MG63 (cell line): ENCODE results near the gene KCNJ18. TPM values are rescaled to one million over a fixed set of nuclear protein-coding genes. Genes with fewer than 3 reads are reported as not detected.
"Not testable (repeated sequence)": the region's sequence is repeated elsewhere in the genome, so short reads cannot be mapped to it uniquely, and the experiment has no call there.

ENCODE experiments used
- DNase-seq: peaks from one replicate; pipeline ENCODE4 v3.0.0-alpha.2; 2020
- H3K27me3 ChIP-seq: fragments of 250-450 bp; sonication (Bioruptor Pico); 2 replicates; pipeline ENCODE4 v1.5.1; 2020; ENCODE audit warnings: mild to moderate bottlenecking, moderate library complexity
- H3K36me3 ChIP-seq: fragments of 250-450 bp; sonication (Bioruptor Pico); 2 replicates; pipeline ENCODE4 v1.5.1; 2020; ENCODE audit warnings: mild to moderate bottlenecking, moderate library complexity
- H3K4me3 ChIP-seq: fragments of 250-450 bp; sonication (Bioruptor Pico); 2 replicates; pipeline ENCODE4 v1.5.1; 2020; ENCODE audit warnings: mild to moderate bottlenecking, moderate library complexity
- H3K9me3 ChIP-seq: fragments of 250-450 bp; sonication (Bioruptor Pico); 2 replicates; pipeline ENCODE4 v1.5.1; 2020; ENCODE audit warnings: mild to moderate bottlenecking, moderate library complexity
- total RNA-seq: library from RNA; depleted of rRNA; stranded (reverse); fragments of >200 nt; shearing (Covaris generic); gene quantifications from 2 replicates; pipeline ENCODE4 v1.2.3, GENCODE V29; 2014; ENCODE audit warnings: low replicate concordance

The KCNJ18 gene
- total RNA-seq, 1 experiment from 2014 or later: not detected

DNA sequence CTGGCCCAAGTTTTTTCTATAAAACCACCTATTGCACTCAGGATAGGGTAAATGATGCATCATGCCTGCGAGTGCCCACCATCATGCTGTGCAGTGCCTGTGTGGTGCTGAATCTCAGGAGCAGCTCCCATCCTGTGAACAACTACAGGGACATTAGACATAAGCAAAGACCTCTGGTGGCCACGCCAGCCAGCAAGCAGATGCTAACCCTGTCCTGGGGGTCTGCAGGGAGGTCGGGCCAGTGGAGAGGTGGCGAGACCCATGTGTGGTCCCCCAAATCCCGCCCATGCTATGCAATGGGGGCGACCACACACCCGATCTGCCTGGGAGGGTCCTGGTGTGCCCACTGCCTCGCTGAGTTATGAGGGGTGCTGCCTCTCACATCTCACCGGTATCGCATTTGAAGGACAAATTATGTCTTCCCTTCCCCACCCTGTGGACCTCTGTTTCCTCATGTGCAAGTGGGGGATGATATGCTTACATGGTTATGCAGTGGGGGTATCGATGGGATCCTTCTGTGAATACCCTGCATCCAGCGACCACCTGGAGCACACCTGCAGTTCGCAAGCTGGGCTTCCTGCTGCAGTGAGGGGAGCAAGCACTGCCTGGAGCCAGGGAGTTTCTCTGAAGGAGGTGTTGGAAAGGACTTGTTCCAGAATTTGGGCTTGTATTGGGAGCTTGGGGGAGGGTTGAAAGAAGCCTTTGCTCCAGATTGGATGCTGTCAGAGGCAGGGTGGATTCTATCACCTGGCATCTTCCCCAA, 23.4 kb upstream of the KCNJ18 start:
- not testable (repeated sequence) for DNase-seq, H3K36me3 ChIP-seq, H3K9me3 ChIP-seq, H3K4me3 ChIP-seq, H3K27me3 ChIP-seq

DNA sequence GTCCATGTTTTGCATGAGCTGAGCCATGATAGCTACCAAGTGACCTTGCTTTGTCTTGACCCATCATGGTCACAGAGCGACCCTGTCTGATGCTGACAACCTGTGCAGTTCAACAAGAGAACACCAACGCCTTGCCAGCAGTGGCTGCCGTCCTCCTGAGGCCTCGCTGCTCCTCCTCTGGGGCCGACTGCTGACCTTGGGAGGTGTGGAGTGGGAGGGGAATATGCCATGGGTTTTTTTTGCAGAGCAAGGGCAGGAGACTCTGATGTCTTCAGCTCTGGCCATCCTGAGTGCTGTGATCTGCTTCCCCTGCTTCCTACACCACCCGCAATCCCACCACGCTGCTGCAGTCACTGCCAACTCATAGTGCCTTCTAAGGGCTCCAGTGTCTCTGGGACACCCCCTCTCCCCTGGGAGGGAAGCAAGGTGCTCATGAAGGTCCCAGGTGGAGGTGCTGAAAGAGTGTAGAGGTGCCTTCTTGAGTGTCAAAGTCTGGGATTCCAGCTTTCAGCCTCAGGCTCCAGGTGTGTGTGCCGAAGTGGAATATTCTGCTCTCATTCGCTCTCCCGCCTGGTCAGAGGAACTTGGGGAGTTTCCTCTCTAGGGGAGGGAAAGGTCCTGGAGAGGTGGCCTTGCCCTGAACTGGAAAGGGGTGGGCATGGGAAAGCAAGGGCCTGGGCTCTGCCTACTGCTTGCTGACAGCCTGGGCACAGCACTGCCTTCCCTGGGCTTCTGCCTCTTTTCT, 22.5 kb upstream of the KCNJ18 start:
- H3K9me3 ChIP-seq, DNase-seq, H3K36me3 ChIP-seq: not testable (repeated sequence)

DNA sequence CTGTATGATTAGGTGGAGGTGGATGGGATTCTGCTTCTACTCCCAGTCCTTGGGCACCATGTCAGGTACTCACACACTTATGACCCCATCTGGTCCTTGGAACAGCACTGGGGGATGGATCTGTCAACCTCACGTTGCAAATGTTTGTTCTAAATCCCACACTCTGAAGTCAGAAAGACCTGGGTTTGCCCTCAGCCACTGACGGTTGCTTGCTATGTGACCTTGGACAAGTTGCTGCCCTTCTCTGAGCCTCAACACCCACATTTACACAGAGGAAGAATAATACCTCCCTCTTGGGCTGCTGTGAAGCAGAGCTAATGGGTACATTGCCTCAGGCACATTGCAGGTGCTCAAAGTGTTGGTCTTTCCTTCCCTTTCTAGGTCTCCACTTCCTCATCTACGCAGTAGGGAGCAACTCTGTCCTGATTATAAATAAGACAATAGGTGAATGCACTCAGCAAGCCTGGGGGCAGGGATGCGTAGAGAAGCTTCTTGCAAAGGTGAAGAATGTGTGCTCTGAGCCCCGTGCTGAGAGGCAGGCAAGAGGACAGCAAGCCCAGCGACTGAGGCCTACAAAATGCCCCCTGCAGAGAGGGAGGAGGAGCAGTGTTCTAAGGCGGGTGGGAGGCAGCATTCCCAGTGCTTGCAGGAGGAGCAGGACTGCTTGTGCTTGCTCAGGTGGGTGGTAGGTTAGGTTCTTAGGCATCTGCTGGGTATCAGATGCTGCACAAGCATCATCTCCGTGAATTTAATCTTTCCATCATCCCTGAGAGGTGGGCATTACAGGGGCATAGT, 21.8 kb upstream of the KCNJ18 start:
- not testable (repeated sequence) for H3K27me3 ChIP-seq, H3K36me3 ChIP-seq, DNase-seq, H3K9me3 ChIP-seq, H3K4me3 ChIP-seq

More for the DNA sequence above, 22.5 kb upstream of the KCNJ18 start:
- H3K4me3 ChIP-seq, H3K27me3 ChIP-seq: not testable (repeated sequence)

DNA sequence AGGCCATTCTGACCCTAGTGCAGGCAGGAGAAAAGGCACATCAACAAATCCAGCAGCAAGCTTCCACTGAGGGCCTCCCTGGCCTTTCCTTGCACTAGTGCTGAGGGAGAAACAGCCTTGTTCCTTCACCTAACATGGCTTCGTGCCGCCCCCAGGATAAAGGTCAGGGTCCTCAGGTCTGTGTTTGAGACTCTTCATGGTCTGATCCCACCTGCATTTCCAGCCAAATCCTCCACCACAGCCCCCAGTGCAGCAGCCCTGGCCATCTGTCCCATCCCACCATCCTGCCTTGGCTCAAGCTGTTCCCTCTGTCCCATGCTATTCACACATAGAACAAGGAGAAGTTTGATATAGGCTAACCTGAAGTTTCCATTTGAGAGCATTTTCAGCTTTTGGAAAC, 20.9 kb upstream of the KCNJ18 start:
- H3K9me3 ChIP-seq, DNase-seq, H3K36me3 ChIP-seq, H3K27me3 ChIP-seq, H3K4me3 ChIP-seq: not testable (repeated sequence)

DNA sequence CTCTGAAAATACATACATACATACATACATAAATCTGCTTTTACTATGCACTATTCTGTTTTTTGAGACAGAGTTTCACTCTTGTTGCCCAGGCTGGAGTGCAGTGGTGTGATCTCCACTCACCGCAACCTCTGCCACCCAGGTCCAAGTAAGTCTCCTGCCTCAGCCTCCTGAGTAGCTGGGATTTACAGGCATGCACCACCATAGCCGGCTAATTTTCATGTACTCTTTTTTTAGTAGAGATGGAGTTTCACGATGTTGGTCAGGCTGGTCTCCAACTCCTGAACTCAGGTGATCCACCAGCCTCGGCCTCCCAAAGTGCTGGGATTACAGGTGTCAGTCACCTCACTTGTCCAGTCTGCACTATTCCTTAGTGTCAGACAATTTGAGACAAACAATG, 20.5 kb upstream of the KCNJ18 start:
- not testable (repeated sequence) for H3K4me3 ChIP-seq, H3K9me3 ChIP-seq, DNase-seq, H3K36me3 ChIP-seq, H3K27me3 ChIP-seq

DNA sequence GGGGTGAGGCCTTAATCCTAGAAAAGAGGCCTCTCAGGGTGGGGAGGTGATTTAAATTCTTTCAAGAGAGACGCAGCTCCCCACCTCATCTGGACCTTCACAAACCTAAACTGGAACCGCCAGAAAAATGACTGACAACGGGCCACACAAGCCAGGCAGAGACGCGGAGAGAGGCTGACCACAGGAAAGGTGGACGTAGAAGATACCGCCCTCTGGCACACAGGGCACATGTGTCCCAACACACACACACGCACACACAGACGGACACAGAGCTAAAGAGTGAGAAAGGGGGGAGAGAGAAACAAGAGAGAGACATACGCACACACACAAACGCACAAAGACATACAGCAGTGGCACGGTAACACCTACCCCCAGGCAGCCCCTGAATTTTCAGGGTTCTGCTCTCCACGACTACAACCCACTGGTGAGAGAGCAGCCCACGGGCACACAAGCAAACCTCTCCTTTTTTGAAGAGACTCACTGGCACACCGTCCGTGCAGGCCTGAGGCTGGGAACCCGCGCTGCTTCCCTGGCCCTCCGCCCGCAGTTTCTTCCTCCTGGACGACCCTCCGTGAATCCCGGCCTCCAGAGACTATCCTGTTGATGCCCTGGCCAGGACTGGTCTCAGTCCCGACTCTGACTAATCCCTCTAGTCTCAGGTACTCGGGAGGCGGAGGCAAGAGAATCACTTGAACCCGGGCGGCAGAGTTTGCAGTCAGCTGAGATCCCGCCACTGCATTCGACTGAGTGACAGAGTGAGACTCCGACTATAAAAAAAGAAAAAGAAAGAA, 18.7 kb upstream of the KCNJ18 start:
- H3K9me3 ChIP-seq, H3K4me3 ChIP-seq, H3K36me3 ChIP-seq, H3K27me3 ChIP-seq, DNase-seq: not testable (repeated sequence)

DNA sequence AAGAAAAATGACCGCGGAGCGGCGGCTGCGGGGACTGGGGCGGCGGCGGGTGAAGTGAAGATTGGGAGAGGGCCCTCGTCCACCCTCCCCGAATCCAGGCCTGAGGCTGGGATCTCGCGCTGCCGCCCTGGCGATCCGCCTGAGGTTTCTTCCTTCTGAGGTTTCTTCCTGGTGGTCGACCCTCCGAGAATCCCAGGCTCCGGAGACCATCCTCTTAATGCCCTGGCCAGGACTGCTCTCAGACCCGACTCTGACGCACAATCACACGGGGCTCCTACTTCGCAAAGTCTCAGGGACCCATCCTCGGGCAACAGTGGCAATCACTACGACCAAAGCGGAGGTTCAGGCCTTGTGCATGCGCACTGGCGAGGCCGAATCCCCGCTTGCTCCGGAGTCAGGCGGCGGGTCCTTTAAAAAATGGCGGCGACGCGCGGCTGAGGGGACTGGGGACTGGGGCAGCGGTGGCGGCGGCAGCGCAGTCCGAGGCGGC, 18.0 kb upstream of the KCNJ18 start:
- H3K27me3 ChIP-seq: no peaks in the 10 kb centered on the region
- H3K36me3 ChIP-seq: no peaks in the 10 kb centered on the region
- no peak for DNase-seq
- no peak overlapping the region for H3K4me3 ChIP-seq
- no peaks in the 10 kb centered on the region for H3K9me3 ChIP-seq

DNA sequence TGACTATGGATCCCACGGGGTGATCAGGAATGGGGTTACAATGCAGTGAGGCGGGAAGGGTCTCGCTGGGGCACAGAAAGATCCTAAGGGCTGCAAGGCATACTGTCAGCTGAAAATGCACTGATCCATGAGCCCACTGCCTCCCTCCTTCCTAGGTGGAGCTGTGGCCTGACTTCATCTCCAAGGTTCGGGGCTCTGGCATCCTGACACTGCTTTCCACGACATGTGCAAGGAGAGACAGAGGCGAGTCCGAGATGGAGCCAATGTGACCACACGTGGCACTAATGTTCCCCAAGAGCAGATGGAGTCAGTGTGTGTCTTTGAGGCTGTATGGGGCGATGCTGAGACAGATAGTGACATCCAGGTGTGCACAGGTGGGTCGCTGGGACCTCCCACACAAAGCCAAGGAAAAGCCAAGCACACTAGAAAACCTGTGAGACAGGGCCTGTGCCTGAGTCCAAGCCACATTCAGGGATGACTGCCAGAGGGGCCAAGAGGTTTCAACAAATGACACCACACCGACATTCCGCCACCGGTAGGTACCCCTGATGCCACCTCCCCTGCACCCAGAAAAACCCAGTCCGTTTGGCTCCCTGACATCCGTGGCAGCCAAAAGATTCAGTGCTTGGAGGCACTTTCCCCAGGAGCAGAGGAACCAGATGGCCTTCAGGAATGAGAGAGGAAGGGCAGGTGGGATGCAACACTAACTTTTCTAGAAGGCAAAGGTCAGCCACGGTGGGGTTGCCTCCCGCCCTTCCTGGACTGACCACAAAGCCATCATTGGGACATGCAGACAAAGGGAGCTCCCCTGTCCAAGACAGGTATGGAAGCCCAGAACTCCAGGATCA, 17.2 kb upstream of the KCNJ18 start:
- H3K27me3 ChIP-seq, DNase-seq: not testable (repeated sequence)

DNA sequence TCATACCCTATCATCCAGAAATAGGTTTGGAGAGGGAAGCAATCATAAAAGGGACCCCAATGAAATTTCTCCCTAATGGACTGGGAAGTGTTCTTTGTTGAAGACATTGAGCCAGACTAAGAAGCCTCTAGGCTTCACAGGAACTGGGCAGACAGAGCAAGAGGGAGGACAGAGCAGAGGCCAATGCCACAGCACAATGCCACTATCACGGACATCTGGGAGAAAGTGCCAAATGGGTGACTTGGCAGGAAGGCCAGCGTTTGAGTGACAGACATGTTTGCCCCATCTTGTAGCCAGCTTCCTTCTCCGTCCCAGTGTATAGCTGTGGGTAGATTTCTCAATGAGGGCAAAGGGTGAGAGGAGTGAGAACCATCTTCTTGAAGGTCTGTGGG, 16.6 kb upstream of the KCNJ18 start:
- not testable (repeated sequence) for H3K4me3 ChIP-seq, H3K9me3 ChIP-seq, H3K36me3 ChIP-seq, DNase-seq, H3K27me3 ChIP-seq

More for the DNA sequence above, 17.2 kb upstream of the KCNJ18 start:
- H3K4me3 ChIP-seq, H3K36me3 ChIP-seq, H3K9me3 ChIP-seq: not testable (repeated sequence)

DNA sequence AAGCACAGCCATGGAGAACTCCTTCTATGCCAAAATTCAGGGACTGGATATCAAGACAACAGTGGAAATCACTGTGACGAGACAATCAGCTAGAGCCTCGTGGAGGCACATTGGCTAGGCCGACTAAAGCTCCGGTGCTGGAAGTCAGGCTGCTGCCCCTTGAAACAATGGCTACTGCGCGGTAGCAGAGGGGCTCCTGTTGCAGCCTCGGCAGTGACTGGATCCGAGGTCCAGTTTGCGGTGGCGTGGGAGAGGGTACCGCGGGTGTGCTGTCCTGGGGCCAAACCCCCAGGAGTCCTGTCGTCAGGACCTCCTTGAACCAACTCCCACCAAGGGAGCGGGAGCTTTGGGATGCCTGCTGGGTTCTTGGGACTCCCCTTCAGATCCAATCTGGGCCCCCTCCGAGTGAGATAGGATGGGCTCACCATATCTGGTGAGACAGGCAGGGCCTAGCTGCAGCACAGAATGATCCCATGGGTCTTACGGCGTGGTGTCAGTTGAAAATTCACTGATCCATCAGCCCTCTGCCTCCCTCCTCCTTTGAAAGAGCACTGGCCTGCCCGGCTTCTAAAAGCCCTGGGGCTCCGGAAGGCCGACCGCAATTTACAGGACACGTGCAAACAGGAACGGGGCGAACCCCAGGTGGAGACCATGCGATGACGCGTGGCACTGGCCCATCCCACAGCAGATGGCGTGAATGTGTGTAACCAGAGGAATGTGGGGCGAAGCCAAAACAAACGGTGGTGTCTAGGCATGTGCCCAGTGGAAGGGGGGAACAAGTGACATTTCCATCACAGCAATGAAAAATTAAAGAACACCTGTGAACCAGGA, 15.8 kb upstream of the KCNJ18 start:
- Histone ChIP-seq H3K27me3 (no peaks in the 10 kb centered on the region), H3K4me3 (no peak overlapping the region), H3K9me3 (no peaks in the 10 kb centered on the region), H3K36me3 (no peaks in the 10 kb centered on the region)
- no peak for DNase-seq

DNA sequence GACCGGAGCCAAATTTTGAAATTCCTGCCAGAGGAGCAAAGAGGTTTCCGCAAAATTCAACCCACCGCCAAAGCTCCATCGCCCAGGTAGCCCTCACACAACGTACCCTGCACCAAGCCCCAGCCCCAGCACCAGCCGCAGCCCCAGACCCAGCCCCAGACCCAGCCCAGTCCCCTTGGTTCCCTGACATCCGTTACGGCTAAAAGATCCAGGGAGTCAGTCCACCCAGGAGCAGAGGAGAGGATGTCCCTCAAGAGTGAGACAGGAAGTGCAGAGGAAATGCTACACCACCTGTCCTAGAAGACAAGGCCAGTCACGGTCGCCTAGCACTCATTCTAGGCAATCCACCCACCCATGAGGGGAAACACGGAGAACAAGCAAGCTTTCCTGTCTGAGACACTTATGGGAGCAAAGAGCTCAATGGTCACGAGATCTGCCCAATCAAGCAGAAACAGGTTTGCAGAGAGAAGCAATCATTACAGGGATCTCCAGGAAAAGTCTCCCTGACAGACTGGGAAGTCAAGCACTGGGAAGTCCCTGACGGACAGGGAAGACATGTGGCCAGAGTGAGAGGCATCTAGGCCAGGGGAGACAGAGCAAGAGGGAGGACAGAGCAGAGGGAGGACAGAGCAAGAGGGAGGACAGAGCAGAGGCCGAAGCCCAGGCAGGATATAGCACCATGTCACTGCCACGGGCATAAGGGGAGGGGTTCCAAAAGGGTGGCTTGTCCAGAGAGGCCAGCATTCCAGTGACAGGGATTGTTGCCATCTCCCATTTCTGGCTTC, 15.0 kb upstream of the KCNJ18 start:
- no peak for DNase-seq
- Histone ChIP-seq H3K27me3 (no peaks in the 10 kb centered on the region), H3K36me3 (no peaks in the 10 kb centered on the region), H3K9me3 (no peaks in the 10 kb centered on the region), H3K4me3 (no peak overlapping the region)

DNA sequence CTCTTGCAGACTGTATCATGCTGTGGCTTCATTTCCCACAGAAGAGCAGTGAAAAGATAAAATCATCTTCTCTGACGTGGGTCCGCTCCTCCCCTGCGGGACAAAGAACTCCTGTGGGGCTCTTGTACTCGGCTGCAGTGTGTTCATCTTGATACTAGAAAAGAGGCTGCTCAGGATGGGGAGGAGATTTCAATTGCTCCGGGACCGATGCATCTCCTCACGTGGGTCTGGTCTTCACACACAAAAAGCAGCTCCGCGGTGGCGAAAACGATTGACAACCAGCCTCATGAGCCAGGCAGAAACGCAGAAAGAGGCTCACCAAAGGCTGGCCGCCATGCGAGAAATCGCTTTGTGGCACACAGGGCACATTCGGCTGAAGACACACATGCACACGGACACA, 14.4 kb upstream of the KCNJ18 start:
- no peaks in the 10 kb centered on the region for H3K27me3 ChIP-seq
- H3K4me3 ChIP-seq: no peak overlapping the region
- DNase-seq: no peak
- H3K36me3 ChIP-seq: no peaks in the 10 kb centered on the region
- no peaks in the 10 kb centered on the region for H3K9me3 ChIP-seq

DNA sequence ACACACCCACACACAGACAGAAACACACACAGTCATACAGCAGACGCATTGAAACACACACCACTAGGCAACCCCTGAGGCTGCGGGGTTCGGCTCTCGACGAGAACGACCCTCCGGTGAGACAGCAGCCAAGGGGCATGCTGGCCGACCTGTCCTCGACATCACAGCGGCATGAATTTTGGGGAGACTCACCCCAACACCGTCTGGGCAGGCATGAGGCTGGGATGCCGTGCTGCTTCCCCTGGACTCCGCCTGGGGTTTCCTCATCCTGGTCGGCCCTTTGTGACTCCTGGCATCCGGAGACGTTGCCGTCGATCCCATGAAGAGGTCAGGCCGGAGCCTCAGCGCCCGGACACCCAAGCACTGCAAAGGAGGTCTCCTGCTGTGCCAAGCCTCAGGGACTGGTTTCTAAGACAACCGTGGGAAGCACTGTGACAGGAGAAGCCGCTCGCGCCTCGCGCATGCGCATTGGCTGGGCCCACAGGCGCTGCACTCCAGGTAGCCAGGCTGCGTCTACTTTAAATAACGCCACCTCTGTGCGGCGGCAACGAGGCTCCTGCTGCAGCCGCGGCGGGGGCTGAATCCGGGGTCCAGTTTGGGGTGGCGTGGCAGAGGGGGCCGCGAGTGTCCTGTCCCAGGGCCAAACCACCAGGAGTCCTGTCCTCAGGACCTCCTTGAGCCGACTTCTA, 13.8 kb upstream of the KCNJ18 start:
- Histone ChIP-seq H3K27me3 (no peaks in the 10 kb centered on the region), H3K36me3 (no peaks in the 10 kb centered on the region), H3K9me3 (no peaks in the 10 kb centered on the region), H3K4me3 (no peak overlapping the region)
- DNase-seq: no peak
